ENCODE data around the gene KLHDC1.
A peak's percentile ranks its signal among the peaks of the same experiment; 100 is the strongest.
"Not testable (repeated sequence)": the region's sequence is repeated elsewhere in the genome, so short reads cannot be mapped to it uniquely, and the experiment has no call there.

Gene KLHDC1, protein sequence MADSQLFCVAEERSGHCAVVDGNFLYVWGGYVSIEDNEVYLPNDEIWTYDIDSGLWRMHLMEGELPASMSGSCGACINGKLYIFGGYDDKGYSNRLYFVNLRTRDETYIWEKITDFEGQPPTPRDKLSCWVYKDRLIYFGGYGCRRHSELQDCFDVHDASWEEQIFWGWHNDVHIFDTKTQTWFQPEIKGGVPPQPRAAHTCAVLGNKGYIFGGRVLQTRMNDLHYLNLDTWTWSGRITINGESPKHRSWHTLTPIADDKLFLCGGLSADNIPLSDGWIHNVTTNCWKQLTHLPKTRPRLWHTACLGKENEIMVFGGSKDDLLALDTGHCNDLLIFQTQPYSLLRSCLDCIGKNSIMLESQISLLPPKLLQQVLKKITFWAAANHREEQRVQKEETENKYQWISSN

GRCh38 chr14:49692811-49693734, at the start of gene KLHDC1:
KLHDC1 (plus strand) TSS chr14:49693120; CDS start chr14:49693195, 75 bp downstream.
- DNase-seq (ENCODE audit: low read depth in 2 of 3, low spot score in 1 of 3): peak; percentile 47 to 59 (median 50)

DNA sequence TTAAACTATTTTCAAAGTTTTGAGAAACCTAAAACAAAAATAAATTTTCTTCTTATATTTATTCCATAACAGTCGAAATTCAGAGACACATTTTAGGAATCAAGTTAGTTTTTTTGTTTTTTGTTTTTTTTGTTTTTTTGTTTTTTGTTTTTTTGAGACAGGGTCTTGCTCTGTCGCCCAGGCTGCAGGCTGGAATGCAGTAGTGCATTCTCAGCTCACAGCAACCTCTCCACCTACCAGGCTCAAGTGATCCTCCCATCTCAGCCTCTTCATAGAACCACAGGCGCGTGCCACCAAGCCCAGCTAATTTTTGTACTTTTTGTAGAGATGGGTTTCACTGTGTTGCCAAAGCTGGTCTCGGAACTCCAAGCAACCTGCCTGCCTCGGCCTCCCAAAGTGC, 39.4 kb upstream of the KLHDC1 start:
- DNase-seq (ENCODE audit: low read depth in 2 of 3, low spot score in 1 of 3): no peak

- DNase-seq (ENCODE audit: low read depth in 2 of 3, low spot score in 1 of 3): no peak
These were observed 38.4 kb upstream of the KLHDC1 start for GRCh38 chr14:49654511-49654910.

- not testable (repeated sequence) for DNase-seq (ENCODE audit: low read depth in 2 of 3, low spot score in 1 of 3)
These were observed 35.4 kb upstream of the KLHDC1 start for GRCh38 chr14:49657500-49657899.

DNA sequence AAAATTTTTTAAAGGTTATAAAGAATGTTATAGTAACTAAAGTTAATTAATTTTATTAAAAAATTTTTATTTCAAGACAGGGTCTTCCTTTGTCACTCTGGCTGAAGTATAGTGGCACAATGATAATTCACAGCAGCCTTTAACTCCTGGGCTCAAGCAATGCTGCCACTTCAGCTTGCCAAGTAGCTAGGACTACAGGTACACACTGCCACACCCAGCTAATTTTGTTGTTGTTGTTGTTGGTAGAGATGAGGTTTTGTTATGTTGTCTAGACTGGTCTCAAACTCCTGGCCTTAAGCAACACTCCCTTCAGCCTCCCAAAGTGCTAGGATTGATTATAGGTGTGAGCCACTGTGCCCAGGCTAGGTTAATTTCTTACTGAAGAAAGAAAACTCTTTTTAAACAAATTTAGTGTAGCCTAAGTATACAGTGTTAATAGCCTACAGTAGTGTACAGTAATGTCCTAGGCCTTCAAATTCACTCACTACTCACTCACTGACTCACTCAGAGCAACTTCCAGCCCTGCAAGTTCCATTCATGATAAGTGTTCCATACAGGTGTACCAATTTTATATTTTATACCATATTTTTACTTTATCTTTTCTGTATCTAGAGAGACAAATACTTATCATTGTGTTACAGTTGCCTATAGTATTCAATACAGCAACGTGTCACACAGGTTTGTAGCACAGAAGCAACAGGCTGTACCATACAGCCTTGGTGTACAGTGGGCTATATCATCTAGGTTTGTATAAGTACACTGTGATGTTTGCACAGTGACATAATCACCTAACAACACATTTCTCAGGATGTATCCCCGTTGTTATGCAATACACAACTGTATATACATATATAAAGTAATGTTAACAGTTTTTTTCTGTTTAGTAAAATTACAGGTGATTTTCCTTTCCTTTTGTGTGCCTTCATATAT, 33.1 kb upstream of the KLHDC1 start:
- no peak for DNase-seq (ENCODE audit: low read depth in 2 of 3, low spot score in 1 of 3)

DNA sequence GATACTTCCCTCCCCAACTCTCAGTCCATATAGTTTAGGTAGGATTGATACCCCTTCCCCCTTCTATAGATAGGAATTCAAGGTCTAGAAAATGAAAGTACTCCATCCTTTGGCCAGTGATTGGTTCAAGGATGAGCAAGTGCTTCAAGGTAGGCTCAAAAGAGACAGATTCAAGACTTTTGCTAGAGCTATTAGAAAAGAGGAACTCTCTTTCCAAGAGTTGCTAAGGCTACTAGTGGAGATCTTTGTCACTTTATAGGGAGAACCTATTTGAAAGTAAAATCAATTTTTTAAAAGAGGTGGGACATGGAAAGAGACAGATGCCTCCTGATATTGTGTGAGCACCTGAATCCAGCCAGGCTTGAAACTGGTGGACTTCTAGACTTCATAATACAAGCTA, 22.4 kb upstream of the KLHDC1 start:
- no peak for DNase-seq (ENCODE audit: low read depth in 2 of 3, low spot score in 1 of 3)

DNA sequence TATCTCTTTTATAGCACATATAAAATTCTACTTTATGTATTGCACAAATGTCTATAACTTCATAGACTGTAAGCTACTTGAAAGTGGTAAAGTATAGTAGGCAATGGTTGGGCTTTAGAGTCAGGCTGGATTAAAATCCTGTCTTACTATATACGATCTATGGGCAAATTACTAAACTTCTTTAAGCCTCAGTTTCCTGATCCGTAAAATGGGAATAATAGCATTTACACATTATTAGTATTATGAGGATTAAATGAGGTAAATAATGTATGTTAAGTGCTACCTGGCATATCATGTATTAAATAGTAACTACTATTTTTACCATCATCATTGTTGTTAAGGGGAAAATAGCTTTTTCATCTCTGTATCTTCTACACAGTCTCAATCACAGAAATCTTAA, 19.3 kb upstream of the KLHDC1 start:
- DNase-seq (ENCODE audit: low read depth in 2 of 3, low spot score in 1 of 3): no peak

DNA sequence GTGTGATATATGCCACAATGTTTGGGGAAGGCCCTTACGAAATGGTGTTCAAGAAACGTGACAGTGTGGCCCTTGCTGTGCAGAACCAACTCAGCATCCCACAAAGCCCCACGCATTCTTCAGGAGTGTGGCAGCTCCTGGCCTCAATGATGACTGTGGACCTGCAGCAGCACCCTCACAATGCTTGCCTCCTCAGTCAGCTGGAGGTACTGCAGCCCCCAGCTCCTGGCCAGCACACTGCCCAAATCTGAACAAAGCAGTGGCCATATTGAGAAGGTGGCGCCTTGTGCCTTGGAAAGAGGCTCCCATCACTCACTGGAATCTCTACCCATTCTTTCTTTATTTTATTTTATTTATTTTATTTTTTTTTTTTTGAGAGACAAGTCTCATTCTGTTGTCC, 15.3 kb upstream of the KLHDC1 start:
- DNase-seq (ENCODE audit: low read depth in 2 of 3, low spot score in 1 of 3): no peak

DNA sequence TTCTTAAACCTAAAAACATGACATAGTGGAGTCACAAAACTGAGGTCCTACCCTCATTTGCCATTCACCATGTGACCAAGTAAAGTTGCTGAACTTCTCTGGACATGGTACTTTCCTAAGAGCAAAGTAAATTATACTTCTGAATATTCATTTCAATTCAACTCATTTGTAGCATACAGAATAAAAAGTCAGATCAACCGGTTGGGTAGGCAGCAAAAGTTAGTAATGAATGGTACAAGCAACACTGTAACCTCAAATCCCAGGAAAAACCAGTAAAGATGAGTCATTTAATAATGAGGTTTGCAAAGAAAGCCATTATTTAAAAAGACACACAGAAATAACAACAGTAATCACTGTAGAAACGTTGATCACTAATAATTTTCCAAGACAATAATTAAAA, 13.6 kb upstream of the KLHDC1 start:
- DNase-seq (ENCODE audit: low read depth in 2 of 3, low spot score in 1 of 3): no peak

GRCh38 chr14:49686425-49686824, 6.5 kb upstream of the KLHDC1 start:
- no peak for DNase-seq (ENCODE audit: low read depth in 2 of 3, low spot score in 1 of 3)

DNA sequence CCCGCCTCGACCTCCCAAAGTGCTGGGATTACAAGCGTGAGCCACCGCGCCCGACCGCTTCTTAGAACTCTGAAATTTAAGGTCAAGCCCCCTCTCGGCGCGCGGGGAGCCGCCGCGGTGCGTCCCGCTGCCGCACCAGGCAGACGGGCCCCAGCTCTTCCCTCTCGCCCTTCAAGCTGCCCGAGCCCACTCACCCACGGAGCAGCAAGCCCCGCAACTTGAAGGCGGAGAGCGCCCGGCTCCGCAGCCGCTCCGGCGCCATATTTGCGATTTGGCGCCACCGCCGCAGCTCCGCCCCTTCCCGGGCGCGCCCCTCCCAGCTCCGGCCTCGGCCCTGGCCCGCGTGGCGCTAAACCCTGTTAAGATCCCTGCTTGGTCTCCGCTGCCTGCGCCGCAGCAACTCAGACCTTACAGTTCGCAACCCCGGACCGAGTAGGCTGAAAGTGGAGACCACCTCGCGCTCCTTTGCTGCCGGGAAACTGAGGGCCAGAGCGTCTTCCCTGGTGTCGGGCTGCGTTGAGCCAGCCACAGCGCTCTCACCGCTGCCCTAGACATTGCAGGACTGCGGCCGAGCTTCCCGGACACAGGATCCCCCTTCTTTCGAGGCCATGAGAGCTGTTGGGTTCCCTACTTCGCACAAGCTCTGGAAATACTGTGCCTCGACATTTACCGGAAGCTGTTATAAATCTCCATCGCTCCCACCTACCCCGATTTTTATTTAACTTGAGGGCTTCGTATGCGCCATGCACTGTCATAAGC, 4.8 kb upstream of the KLHDC1 start, which contains the start of gene POLE2:
POLE2 (minus strand) TSS at position 273 of the 759 bp plus-strand sequence; CDS start at position 262, 11 bp downstream.
- DNase-seq (ENCODE audit: low read depth in 2 of 3, low spot score in 1 of 3): peak; percentile 62 to 78 (median 76)

- no peak for DNase-seq (ENCODE audit: low read depth in 2 of 3, low spot score in 1 of 3)
These were observed 4.3 kb upstream of the KLHDC1 start for GRCh38 chr14:49688701-49689030.

GRCh38 chr14:49691031-49691430, 1.9 kb upstream of the KLHDC1 start:
- no peak for DNase-seq (ENCODE audit: low read depth in 2 of 3, low spot score in 1 of 3)

GRCh38 chr14:49692193-49692757, 645 bp upstream of the KLHDC1 start:
- no peak for DNase-seq (ENCODE audit: low read depth in 2 of 3, low spot score in 1 of 3)

DNA sequence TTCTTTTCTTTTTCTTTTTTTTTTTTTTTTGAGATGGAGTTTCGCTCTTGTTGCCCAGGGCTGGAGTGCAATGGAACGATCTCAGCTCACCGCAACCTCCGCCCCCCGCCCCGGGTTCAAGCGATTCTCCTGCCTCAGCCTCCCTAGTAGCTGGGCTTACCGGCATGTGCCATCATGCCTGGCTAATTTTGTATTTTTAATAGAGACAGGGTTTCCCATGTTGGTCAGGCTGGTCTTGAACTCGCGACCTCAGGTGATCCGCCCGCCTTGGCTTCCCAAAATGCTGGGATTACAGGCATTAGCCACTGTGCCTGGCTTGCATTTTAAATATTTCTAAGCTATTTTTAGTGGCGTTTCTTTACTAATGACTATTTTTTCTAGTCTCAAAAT, 810 bp downstream of the KLHDC1 start:
- DNase-seq (ENCODE audit: low read depth in 2 of 3, low spot score in 1 of 3): not testable (repeated sequence)

GRCh38 chr14:49702725-49703124, 9.8 kb downstream of the KLHDC1 start:
- no peak for DNase-seq (ENCODE audit: low read depth in 2 of 3, low spot score in 1 of 3)

DNA sequence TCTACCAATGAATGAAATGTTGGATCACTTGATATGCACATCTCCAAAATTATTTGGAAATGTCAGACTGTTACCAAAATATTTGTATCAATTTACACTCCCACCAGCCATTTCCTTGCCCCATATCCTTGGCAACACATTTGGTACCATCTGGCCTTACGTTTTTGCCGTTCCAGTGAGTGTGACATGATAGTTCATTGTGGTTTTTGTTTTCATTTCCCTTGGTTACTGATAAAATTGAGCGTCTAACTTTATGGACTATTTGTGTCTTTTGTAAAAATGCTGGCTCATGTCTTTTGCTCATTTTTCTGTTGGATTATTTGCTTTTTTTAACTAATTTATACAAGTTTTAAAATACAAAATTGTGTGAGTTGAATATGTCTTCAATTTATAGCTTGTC, 11.0 kb downstream of the KLHDC1 start:
- DNase-seq (ENCODE audit: low read depth in 2 of 3, low spot score in 1 of 3): no peak

GRCh38 chr14:49704471-49704870, 11.6 kb downstream of the KLHDC1 start:
- not testable (repeated sequence) for DNase-seq (ENCODE audit: low read depth in 2 of 3, low spot score in 1 of 3)

DNA sequence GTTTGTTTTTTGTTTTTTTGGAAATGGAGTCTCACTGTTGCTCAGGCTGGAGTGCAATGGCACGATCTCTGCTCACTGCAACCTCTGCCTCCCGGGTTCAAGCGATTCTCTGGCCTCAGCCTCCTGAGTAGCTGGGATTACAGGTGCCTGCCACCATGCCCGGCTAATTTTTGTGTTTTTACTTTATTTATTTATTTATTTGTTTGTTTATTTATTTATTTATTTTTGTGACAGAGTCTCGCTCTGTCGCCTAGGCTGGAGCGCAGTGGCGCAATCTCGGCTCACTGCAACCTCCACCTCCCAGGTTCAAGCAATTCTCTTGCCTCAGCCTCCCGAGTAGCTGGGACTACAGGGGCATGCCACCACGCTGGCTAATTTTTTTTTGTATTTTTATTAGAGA, 18.1 kb downstream of the KLHDC1 start:
- not testable (repeated sequence) for DNase-seq (ENCODE audit: low read depth in 2 of 3, low spot score in 1 of 3)

- DNase-seq (ENCODE audit: low read depth in 2 of 3, low spot score in 1 of 3): no peak
These were observed 27.8 kb downstream of the KLHDC1 start for GRCh38 chr14:49720744-49721143.

Data from stimulated activated CD4-positive, alpha-beta T cell treated with anti-CD3 and anti-CD28 coated beads, Interleukin-12 subunit alpha, Interleukin-12 subunit beta, amount 100 ng/mL, for 48 hours (primary cell).